ENCODE results near the gene KNG1. TPM values are rescaled to one million over a fixed set of nuclear protein-coding genes. Genes with fewer than 3 reads are reported as not detected.
A peak's percentile ranks its signal among the peaks of the same experiment; 100 is the strongest.

The KNG1 gene
- total RNA-seq, 3 donors from 2014 or later = 0.48 TPM; not detected in 2

GRCh38 chr3:186783731-186784515 is 66.8 kb downstream of the KNG1 start:
- H3K4me3 ChIP-seq = peak overlapping the region; percentile 82 to 99 (median 94)
- TF ChIP-seq POLR2AphosphoS5 (IDR thresholded peaks at IDR 0.05) (peak; percentile 52 to 85 (median 85)), CTCF (IDR thresholded peaks at IDR 0.05) (no peak)
- H3K36me3 ChIP-seq = peaks cover 15% of the 10 kb centered on the region
- peaks cover 7 to 12% of the 10 kb centered on the region in 2 donors for H3K4me1 ChIP-seq
- no peaks in the 10 kb centered on the region for H3K27me3 ChIP-seq
- DNase-seq (ENCODE audit: low spot score in 2 of 2) = peak; percentile 68 to 87
- H3K27ac ChIP-seq = peak overlapping the region; percentile 96 to 99
- intact Hi-C loops (cut with DNase I; ENCODE audit: low total_unique reads) = no loop called here
- no peaks in the 10 kb centered on the region for H3K9me3 ChIP-seq

- TF ChIP-seq POLR2A (IDR thresholded peaks at IDR 0.05) (no peak), CTCF (IDR thresholded peaks at IDR 0.05) (no peak)
- intact Hi-C loops (cut with DNase I; ENCODE audit: low total_unique reads) = no loop called here
- no peaks in the 10 kb centered on the region for H3K27me3 ChIP-seq
- peaks cover 7 to 12% of the 10 kb centered on the region in 2 donors for H3K4me1 ChIP-seq
- peak overlapping the region; percentile 82 to 99 (median 94) for H3K4me3 ChIP-seq
- peaks cover 15% of the 10 kb centered on the region for H3K36me3 ChIP-seq
- no peak for DNase-seq (ENCODE audit: low spot score in 2 of 2)
- H3K27ac ChIP-seq = peak overlapping the region; percentile 9 to 99
- no peaks in the 10 kb centered on the region for H3K9me3 ChIP-seq
Measured at GRCh38 chr3:186784820-186785494, 67.8 kb downstream of the KNG1 start.

GRCh38 chr3:186785495-186786018 is 68.4 kb downstream of the KNG1 start:
- Histone ChIP-seq H3K4me1 (peaks cover 7 to 12% of the 10 kb centered on the region in 2 donors), H3K27ac (no peak overlapping the region), H3K9me3 (no peaks in the 10 kb centered on the region), H3K36me3 (peaks cover 15% of the 10 kb centered on the region), H3K4me3 (peak overlapping the region; percentile 82 to 99 (median 94)), H3K27me3 (no peaks in the 10 kb centered on the region)
- no peak for TF ChIP-seq POLR2A (IDR thresholded peaks at IDR 0.05)
- TF ChIP-seq CTCF (IDR thresholded peaks at IDR 0.05) = no peak
- TF ChIP-seq POLR2AphosphoS5 (IDR thresholded peaks at IDR 0.05) = no peak
- intact Hi-C loops (cut with DNase I; ENCODE audit: low total_unique reads) = no loop called here
- DNase-seq (ENCODE audit: low spot score in 2 of 2) = no peak

- Histone ChIP-seq H3K36me3 (peaks cover 15% of the 10 kb centered on the region), H3K4me3 (peak overlapping the region in 1 of 3 donors; percentile 94), H3K27me3 (no peaks in the 10 kb centered on the region), H3K27ac (peak overlapping the region in 1 of 2 donors; percentile 9), H3K4me1 (peaks cover 7 to 12% of the 10 kb centered on the region in 2 donors), H3K9me3 (no peaks in the 10 kb centered on the region)
- intact Hi-C loops (cut with DNase I; ENCODE audit: low total_unique reads) = no loop called here
- TF ChIP-seq POLR2A (IDR thresholded peaks at IDR 0.05) (no peak), POLR2AphosphoS5 (IDR thresholded peaks at IDR 0.05) (no peak), CTCF (IDR thresholded peaks at IDR 0.05) (no peak)
- no peak for DNase-seq (ENCODE audit: low spot score in 2 of 2)
Measured at GRCh38 chr3:186786922-186787321, 69.8 kb downstream of the KNG1 start.
